Measurements from ENCODE around the gene CIAO1. TPM values are rescaled to one million over a fixed set of nuclear protein-coding genes. Genes with fewer than 3 reads are reported as not detected.

CIAO1 gene
- total and polyA plus RNA-seq, 2 of the 13 experiments (the other 11 are each of a cell fraction or from before 2014, with no cell fraction given) = 99.3 to 120 TPM

- no TSS peak for BruUV-seq (replicated peaks)
- H3K27ac ChIP-seq (ENCODE audit: extremely low read length, insufficient read depth, low read length) = no peak overlapping the region
- peaks cover 7 to 19% of the 10 kb centered on the region in 2 experiments; a peak in 4 of 5 replicates for H3K27me3 ChIP-seq (ENCODE audit: control insufficient read depth in 1 of 2, insufficient read depth in 2 of 2, low read length in 2 of 2)
- H3K36me3 ChIP-seq (replicated peaks in 1 of 2; ENCODE audit: control insufficient read depth in 1 of 2, insufficient read depth in 2 of 2, low read length in 2 of 2) = no peaks in the 10 kb centered on the region
- ChIA-PET POLR2A (interaction anchor here (0.9 to 1.3 kb wide), 7 partner anchors 8 to 109 kb away, joined by 3 to 8 read pairs (median 3); partner anchors contain the start of genes SNRNP200 and STARD7), CTCF (ENCODE audit: low intra/inter-chr PET ratio, low total read pairs) (no interaction called here)
- peak overlapping the region in 1 of 3 experiments; percentile 24; a peak in 1 of 6 replicates for H3K4me3 ChIP-seq (replicated peaks in 1 of 3; ENCODE audit: insufficient read depth in 1 of 3, low read depth in 2 of 3, low read length in 3 of 3)
- no peaks in the 10 kb centered on the region for H4K20me1 ChIP-seq (ENCODE audit: insufficient read depth, low read length)
- peak; percentile 68 for ATAC-seq
- intact Hi-C loops (cut with micrococcal nuclease; ENCODE audit: unreplicated experiment) (no loop called here), in situ Hi-C loops (cut with HindIII; ENCODE audit: extremely low pct_ligation_motif_present, low pct_unique_long_range_greater_than_20kb) (no loop called here)
- peaks cover 61% of the 10 kb centered on the region for H3K4me1 ChIP-seq (ENCODE audit: insufficient read depth, low read length)
- H3K9ac ChIP-seq (ENCODE audit: insufficient read depth, low read depth, low read length) = no peak overlapping the region
- FAIRE-seq = peak; percentile 18
- H3K9me3 ChIP-seq (ENCODE audit: low read length) = no peaks in the 10 kb centered on the region
- H3K79me2 ChIP-seq (ENCODE audit: insufficient read depth, low read length) = no peaks in the 10 kb centered on the region
- no peak overlapping the region for H2AFZ ChIP-seq (ENCODE audit: low read length)
- peak; percentile 80 for DNase-seq (ENCODE audit: low spot score)
- H3K4me2 ChIP-seq (ENCODE audit: low read depth, low read length) = peak overlapping the region; percentile 84
- WGBS (ENCODE audit: low lambda C conversion rate) = 24% methylated on average over 4 of the region's 4 CpGs
- no peak for TF ChIP-seq CREB1 (IDR thresholded peaks at IDR 0.05)
- 0 out of 2 replicates have a peak, but pooled peaks have one; percentile 17 for TF ChIP-seq CREB1 (CRISPR knock-in tag; IDR thresholded peaks at IDR 0.05)
- TF ChIP-seq ZNF496 (CRISPR knock-in tag; IDR thresholded peaks at IDR 0.05; ENCODE audit: insufficient replicate concordance) = no peak
- no peak for TF ChIP-seq LCORL (IDR thresholded peaks at IDR 0.05)
- TF ChIP-seq LCORL (CRISPR knock-in tag; IDR thresholded peaks at IDR 0.05) = peak; percentile 59
- peak; percentile 69; the same call in 1 of the 2 replicates for TF ChIP-seq ZSCAN29 (CRISPR knock-in tag; conservative IDR thresholded peaks at IDR 0.05)
- peak in 1 of 2 experiments; percentile 25; a peak in 1 of 4 replicates for TF ChIP-seq KLF16 (CRISPR knock-in tag; IDR thresholded peaks at IDR 0.05)
- TF ChIP-seq TBL1XR1 (IDR thresholded peaks at IDR 0.05; ENCODE audit: borderline replicate concordance, low read length, partially characterized antibody) = no peak
- TF ChIP-seq RXRA (CRISPR knock-in tag; IDR thresholded peaks at IDR 0.05) = peak; percentile 77; the same call in 1 of the 2 replicates
- peak; percentile 56; the same call in 1 of the 2 replicates for TF ChIP-seq SMAD3 (CRISPR knock-in tag; IDR thresholded peaks at IDR 0.05)
- TF ChIP-seq UBTF (CRISPR knock-in tag; IDR thresholded peaks at IDR 0.05) = peak; percentile 40; the same call in 1 of the 2 replicates
- peak; percentile 28; the same call in 1 of the 2 replicates for TF ChIP-seq KDM5B (CRISPR knock-in tag; IDR thresholded peaks at IDR 0.05; ENCODE audit: borderline replicate concordance)
- TF ChIP-seq HOXA3 (CRISPR knock-in tag; IDR thresholded peaks at IDR 0.05) = 0 out of 2 replicates have a peak, but pooled peaks have one; percentile 44
- 0 out of 2 replicates have a peak, but pooled peaks have one; percentile 24 for TF ChIP-seq IRF2 (CRISPR knock-in tag; IDR thresholded peaks at IDR 0.05)
- peak; percentile 79 for TF ChIP-seq ZBTB7B (CRISPR knock-in tag; IDR thresholded peaks at IDR 0.05)
- TF ChIP-seq HINFP (CRISPR knock-in tag; IDR thresholded peaks at IDR 0.05; ENCODE audit: low read depth) = no peak
- TF ChIP-seq ARID3A (IDR thresholded peaks at IDR 0.05; ENCODE audit: low read depth, low read length) = no peak
- TF ChIP-seq HNF4G (IDR thresholded peaks at IDR 0.05; ENCODE audit: borderline replicate concordance, low read depth, low read length) = peak; percentile 90
- TF ChIP-seq HNF4G (CRISPR knock-in tag; IDR thresholded peaks at IDR 0.05; ENCODE audit: borderline replicate concordance, low read depth) = peak; percentile 78
- TF ChIP-seq ZNF883 (CRISPR knock-in tag; IDR thresholded peaks at IDR 0.05; ENCODE audit: not compliant biosample characterization) = no peak
- TF ChIP-seq SP4 (CRISPR knock-in tag; IDR thresholded peaks at IDR 0.05) = peak; percentile 48; the same call in 1 of the 2 replicates
Observed at GRCh38 chr2:96317584-96317997, 51.6 kb downstream of the CIAO1 start.

Data from HepG2 (cell line).